Endothelial cell of umbilical vein (primary cell): ENCODE data around the gene ZFP14. TPM values are rescaled to one million over a fixed set of nuclear protein-coding genes. Genes with fewer than 3 reads are reported as not detected.

Experiments used
- BruUV-seq: library from RNA; stranded (reverse); fragments of 400-500 nt; replicated peaks from 2 replicates; lab custom pipeline; 2021; lab: Mats Ljungman, UMichigan
- CTCF ChIA-PET: fragments of 300-600, 350-600 bp; sonication (Branson Sonifier 250); formaldehyde crosslinking; loops from one replicate; lab custom pipeline; 2021; ENCODE audit warnings: antibody characterized with exemption, inconsistent platforms; lab: Charles Lee
- POLR2A ChIA-PET: fragments of 300-600, 350-600 bp; sonication (Branson Sonifier 250); formaldehyde crosslinking; loops from one replicate; lab custom pipeline; 2021; ENCODE audit warnings: antibody characterized with exemption, inconsistent platforms; lab: Charles Lee
- DNase-seq: peaks from one replicate; pipeline ENCODE4 v3.0.0-alpha.2; 2011; ENCODE audit warnings: low read depth, low spot score
- FAIRE-seq: peaks from 2 replicates; lab custom pipeline; 2011; peaks lifted over from hg19 to GRCh38; lab: Jason Lieb, UNC
- H2AFZ ChIP-seq: 2 replicates; pipeline ENCODE4 v1.6.0; 2012; ENCODE audit warnings: low read depth, low read length, control low read depth, inconsistent platforms
- H3K27ac ChIP-seq: 2 replicates; pipeline ENCODE4 v1.5.1; 2011; ENCODE audit warnings: low read depth, mild to moderate bottlenecking, control low read depth, low read length, moderate library complexity; ENCODE audit not compliant: insufficient read depth
- H3K27me3 ChIP-seq, 2 experiments: 2 replicates each; pipeline versions ENCODE4 v1.6.0 to v1.6.1; 2011; ENCODE audit warnings: low read length in 2 of 2, mixed read lengths in 1 of 2; ENCODE audit not compliant: control insufficient read depth in 2 of 2, insufficient read depth in 2 of 2
- H3K36me3 ChIP-seq, 2 experiments: 2 replicates in 1 of 2; 3 replicates in 1 of 2; pipeline ENCODE4 v1.5.1; 2011; ENCODE audit warnings: low read length in 2 of 2, mild to moderate bottlenecking in 1 of 2, moderate library complexity in 1 of 2; ENCODE audit not compliant: control insufficient read depth in 2 of 2, insufficient read depth in 2 of 2; ENCODE audit errors: extremely low read depth in 1 of 2
- H3K4me1 ChIP-seq: 3 replicates; pipeline ENCODE4 v1.5.1; 2011; ENCODE audit warnings: mild to moderate bottlenecking, low read length; ENCODE audit not compliant: control insufficient read depth, insufficient read depth; ENCODE audit errors: extremely low read depth
- H3K4me2 ChIP-seq: 2 replicates; pipeline ENCODE4 v1.6.1; 2011; ENCODE audit warnings: low read length, control low read depth, mixed read lengths; ENCODE audit not compliant: insufficient read depth
- H3K4me3 ChIP-seq, 3 experiments: fragments of 200-600 bp in 1 of 3; sonication (generic), shearing (Covaris generic) in 1 of 3; replicated peaks in 1 of 3; 2 replicates each; pipeline ENCODE4 v1.5.1; 2011 to 2016; ENCODE audit warnings: control low read depth in 3 of 3, low read length in 3 of 3, mild to moderate bottlenecking in 2 of 3, inconsistent platforms in 1 of 3, low read depth in 1 of 3, moderate library complexity in 1 of 3; ENCODE audit not compliant: insufficient read depth in 1 of 3
- H3K79me2 ChIP-seq: 2 replicates; pipeline ENCODE4 v1.6.0; 2012; ENCODE audit warnings: low read length, inconsistent platforms; ENCODE audit not compliant: control insufficient read depth, insufficient read depth
- H3K9ac ChIP-seq: replicated peaks from 2 replicates; pipeline ENCODE3; 2011; ENCODE audit warnings: low read length, control low read depth; ENCODE audit not compliant: insufficient read depth; ENCODE audit errors: extremely low read depth
- H3K9me1 ChIP-seq: replicated peaks from 3 replicates; pipeline ENCODE4 v1.6.0; 2011; ENCODE audit warnings: mild to moderate bottlenecking, low read length; ENCODE audit not compliant: control insufficient read depth, insufficient read depth; ENCODE audit errors: extremely low read depth
- H3K9me3 ChIP-seq: replicated peaks from 2 replicates; pipeline ENCODE4 v1.5.1; 2012; ENCODE audit warnings: low read length, inconsistent platforms; ENCODE audit not compliant: control insufficient read depth, insufficient read depth
- H4K20me1 ChIP-seq: replicated peaks from 2 replicates; pipeline ENCODE3; 2011; ENCODE audit warnings: mild to moderate bottlenecking, low read length; ENCODE audit not compliant: control insufficient read depth, insufficient read depth; ENCODE audit errors: extremely low read depth
- CTCF ChIP-seq, 2 donors: IDR thresholded peaks; 1 replicate in 1 of 2; 2 replicates in 1 of 2; pipeline ENCODE4 v1.5.1; 2011; ENCODE audit warnings: low read length in 2 of 2, mild to moderate bottlenecking in 2 of 2, moderate library complexity in 2 of 2, control low read depth in 1 of 2, inconsistent platforms in 1 of 2, low read depth in 1 of 2; ENCODE audit not compliant: insufficient read depth in 1 of 2; ENCODE audit errors: extremely low read depth in 1 of 2
- EZH2 ChIP-seq: IDR thresholded peaks from 2 replicates; pipeline ENCODE4 v1.6.1; 2012; ENCODE audit warnings: borderline replicate concordance, low read depth, mild to moderate bottlenecking, moderate library complexity, low read length, inconsistent platforms; ENCODE audit not compliant: severe bottlenecking
- FOS ChIP-seq: IDR thresholded peaks from 2 replicates; pipeline ENCODE4 v1.6.1; 2011; ENCODE audit warnings: mild to moderate bottlenecking, low read length, moderate library complexity, borderline replicate concordance; ENCODE audit not compliant: insufficient read depth
- GATA2 ChIP-seq: IDR thresholded peaks from 2 replicates; pipeline ENCODE4 v1.7.0; 2011; ENCODE audit warnings: low read depth, mild to moderate bottlenecking, moderate library complexity, mixed read lengths, low read length; ENCODE audit not compliant: insufficient read length, insufficient read depth
- JUN ChIP-seq: IDR thresholded peaks from 2 replicates; pipeline ENCODE4 v1.6.1; 2011; ENCODE audit warnings: borderline replicate concordance, low read depth; ENCODE audit not compliant: insufficient read length, insufficient read depth
- MYC ChIP-seq: IDR thresholded peaks from one replicate; pipeline ENCODE4 v1.6.1; 2011; ENCODE audit warnings: mild to moderate bottlenecking, low read depth, low read length
- POLR2A ChIP-seq: IDR thresholded peaks from 2 replicates; pipeline ENCODE4 v1.6.1; 2012; ENCODE audit warnings: low read depth, mild to moderate bottlenecking, control low read depth, low read length
- POLR2AphosphoS5 ChIP-seq: IDR thresholded peaks from 2 replicates; pipeline ENCODE4 v1.6.1; 2012; ENCODE audit warnings: low read depth, mild to moderate bottlenecking, control low read depth, low read length, moderate library complexity; ENCODE audit not compliant: insufficient read depth
- dilution Hi-C: fragments of 300-500 bp; cut with MboI; formaldehyde crosslinking; loops from one replicate; pipeline ENCODE4 v1.15.0; 2019; ENCODE audit warnings: low sequenced_read_pairs; ENCODE audit not compliant: extremely low pct_ligation_motif_present
- intact Hi-C: fragments of 100-400 bp; cut with micrococcal nuclease; formaldehyde crosslinking; loops from one replicate; pipeline ENCODE4 v1.10.0; 2022
- polyA plus RNA-seq, 4 experiments: library from polyadenylated mRNA; depleted of rRNA in 3 of 4; stranded (reverse) in 3 of 4; unstranded in 1 of 4; fragments of >200 nt; gene quantifications; 2 replicates each; pipeline versions ENCODE4 v1.2.1 to v1.2.3, GENCODE V29; 2011 to 2012; ENCODE audit warnings: missing spikeins in 1 of 4
- total RNA-seq: library from RNA; stranded (reverse); gene quantifications from 2 replicates; pipeline ENCODE4 v1.2.3, GENCODE V29; 2021
- TF ChIP-seq, protein P1 (sequence below): IDR thresholded peaks from 2 replicates; pipeline ENCODE4 v1.6.1; 2011; ENCODE audit not compliant: insufficient read depth, insufficient read length

Gene ZFP14
- total and polyA plus RNA-seq, 2 donors (not counting 3 experiments of a cell fraction or from before 2014, with no cell fraction given): 0.59 to 2.6 TPM

DNA sequence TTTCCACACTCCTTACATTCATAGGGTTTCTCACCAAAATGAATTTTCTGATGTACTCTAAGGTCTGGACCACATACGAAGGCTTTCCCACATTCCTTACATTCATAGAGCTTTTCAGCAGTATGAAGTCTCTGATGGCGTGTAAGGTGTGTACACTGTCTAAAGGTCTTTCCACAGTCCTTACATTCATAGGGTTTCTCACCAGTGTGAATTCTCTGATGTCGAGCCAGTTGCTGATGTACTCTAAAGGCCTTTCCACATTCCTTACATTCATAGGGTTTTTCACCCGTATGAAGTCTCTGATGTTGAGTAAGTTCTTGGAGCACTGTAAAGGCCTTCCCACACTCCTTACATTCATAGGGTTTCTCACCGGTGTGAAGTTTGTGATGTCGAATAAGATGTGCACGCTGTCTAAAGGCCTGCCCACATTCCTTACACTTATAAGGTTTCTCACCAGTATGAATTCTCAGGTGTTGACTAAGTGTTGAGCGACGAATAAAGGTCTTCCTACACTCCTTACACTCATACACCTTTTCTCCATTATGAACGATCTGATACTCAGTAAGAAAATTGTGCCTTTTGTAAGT lies 38.1 kb downstream of the ZFP14 start:
- TF ChIP-seq POLR2A (no peak), MYC (no peak), JUN (no peak), EZH2 (no peak), GATA2 (no peak), CTCF (IDR thresholded peaks at IDR 0.05; ENCODE audit: extremely low read depth in 1 of 2, insufficient read depth in 1 of 2, low read depth in 1 of 2, low read length in 2 of 2) (no peak), FOS (no peak), POLR2AphosphoS5 (no peak)
- TF ChIP-seq, protein P1, sequence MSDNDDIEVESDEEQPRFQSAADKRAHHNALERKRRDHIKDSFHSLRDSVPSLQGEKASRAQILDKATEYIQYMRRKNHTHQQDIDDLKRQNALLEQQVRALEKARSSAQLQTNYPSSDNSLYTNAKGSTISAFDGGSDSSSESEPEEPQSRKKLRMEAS: no peak
- no peak overlapping the region for H2AFZ ChIP-seq
- no peaks in the 10 kb centered on the region for H3K79me2 ChIP-seq
- H4K20me1 ChIP-seq: no peaks in the 10 kb centered on the region
- CTCF ChIA-PET: no interaction called here
- H3K27me3 ChIP-seq: no peaks in the 10 kb centered on the region
- BruUV-seq: no TSS peak
- FAIRE-seq (no peak), DNase-seq (no peak)
- no peak overlapping the region for H3K4me2 ChIP-seq
- H3K27ac ChIP-seq: no peak overlapping the region
- dilution Hi-C loops (no loop called here), intact Hi-C loops (no loop called here)
- no peaks in the 10 kb centered on the region for H3K36me3 ChIP-seq
- POLR2A ChIA-PET: no interaction called here
- no peak overlapping the region for H3K9ac ChIP-seq
- no peaks in the 10 kb centered on the region for H3K9me1 ChIP-seq
- H3K9me3 ChIP-seq: peaks cover 2% of the 10 kb centered on the region
- no peaks in the 10 kb centered on the region for H3K4me1 ChIP-seq
- H3K4me3 ChIP-seq: no peak overlapping the region
